22Rv1 (cell line): ENCODE data around the gene CA10.
A peak's percentile ranks its signal among the peaks of the same experiment; 100 is the strongest.

ENCODE experiments used
- H3K27ac ChIP-seq: fragments of 450-650 bp; 2 replicates; pipeline ENCODE4 v1.5.1; 2017
- CTCF ChIP-seq: fragments of 450-650 bp; IDR thresholded peaks from 2 replicates; pipeline ENCODE4 v1.5.1; 2017; ENCODE audit warnings: mild to moderate bottlenecking
- ZFX ChIP-seq: fragments of 450-650 bp; IDR thresholded peaks from 2 replicates; pipeline ENCODE4 v1.6.1; 2017; ENCODE audit warnings: antibody characterized with exemption, borderline replicate concordance

CA10 gene

GRCh38 chr17:51597345-51597744 is 561.2 kb downstream of the CA10 start:
- no peak for TF ChIP-seq CTCF
- TF ChIP-seq ZFX, result no peak
- no peak overlapping the region for H3K27ac ChIP-seq

- no peak overlapping the region for H3K27ac ChIP-seq
- no peak for TF ChIP-seq ZFX
- TF ChIP-seq CTCF, result no peak
These were observed 562.6 kb downstream of the CA10 start for GRCh38 chr17:51595826-51596398.

GRCh38 chr17:51590071-51590656 is 568.4 kb downstream of the CA10 start:
- TF ChIP-seq ZFX, result no peak
- no peak overlapping the region for H3K27ac ChIP-seq

- TF ChIP-seq ZFX (no peak), CTCF (no peak)
- H3K27ac ChIP-seq, result no peak overlapping the region
These were observed 570.5 kb downstream of the CA10 start for GRCh38 chr17:51588063-51588462.

- no peak overlapping the region for H3K27ac ChIP-seq
- TF ChIP-seq CTCF, result no peak
- no peak for TF ChIP-seq ZFX
These were observed 571.0 kb downstream of the CA10 start for GRCh38 chr17:51587516-51587915.

- H3K27ac ChIP-seq, result no peak overlapping the region
- TF ChIP-seq CTCF (peak; percentile 79), ZFX (no peak)
These were observed 572.9 kb downstream of the CA10 start for GRCh38 chr17:51585514-51586104.

- no peak overlapping the region for H3K27ac ChIP-seq
- no peak for TF ChIP-seq CTCF
- no peak for TF ChIP-seq ZFX
These were observed 577.6 kb downstream of the CA10 start for GRCh38 chr17:51580869-51581268.
